Prostate gland (tissue), 2 donors: ENCODE results near the gene COPB1. TPM values are rescaled to one million over a fixed set of nuclear protein-coding genes. Genes with fewer than 3 reads are reported as not detected.

Experiments used
- DNase-seq: peaks from one replicate; pipeline ENCODE4 v3.0.0-alpha.2; 2019; ENCODE audit warnings: low spot score
- H3K27ac ChIP-seq, 2 donors: fragments of 200-600 bp; sonication (generic); 2 replicates each; pipeline ENCODE4 v1.5.1; 2017 to 2019
- H3K27me3 ChIP-seq: fragments of 200-600 bp; sonication (generic); replicated peaks from 2 replicates; pipeline ENCODE4 v1.5.1; 2019; ENCODE audit not compliant: insufficient read depth
- H3K36me3 ChIP-seq, 2 donors: fragments of 200-600 bp; sonication (generic); 1 replicate in 1 of 2; 2 replicates in 1 of 2; pipeline versions ENCODE4 v1.5.1 to v1.8.1; 2017 to 2019
- H3K4me1 ChIP-seq: fragments of 200-600 bp; sonication (generic); replicated peaks from 2 replicates; pipeline ENCODE4 v1.5.1; 2019
- H3K4me3 ChIP-seq, 2 donors: fragments of 200-600 bp; sonication (generic); 2 replicates each; pipeline ENCODE4 v1.5.1; 2017 to 2019
- H3K9me3 ChIP-seq: fragments of 200-600 bp; sonication (generic); 2 replicates; pipeline ENCODE4 v1.5.1; 2017
- POLR2A ChIP-seq: fragments of 450-650 bp; IDR thresholded peaks from one replicate; pipeline ENCODE4 v1.6.1; 2016; ENCODE audit warnings: antibody characterized with exemption, mild to moderate bottlenecking
- POLR2AphosphoS5 ChIP-seq: sonication (generic); formaldehyde crosslinking; IDR thresholded peaks from one replicate; pipeline ENCODE4 v1.6.1; 2017; ENCODE audit warnings: antibody characterized with exemption
- WGBS: methylation state at CpG from one replicate; pipeline ENCODE4 v1.1.5; 2018; 5-methylcytosine and 5-hydroxymethylcytosine counted together
- intact Hi-C: fragments of 100-400 bp; cut with DNase I; formaldehyde crosslinking; loops from one replicate; pipeline ENCODE4 v1.14.2; 2022
- total RNA-seq, 2 donors: library from RNA; depleted of rRNA; stranded (reverse); fragments of >200 nt; gene quantifications; one replicate each; pipeline ENCODE4 v1.1.0, GENCODE V29; 2016
- TF ChIP-seq, protein P1 (sequence below), 4 experiments: fragments of 200-600 bp in 2 of 4; fragments of 450-650 bp in 2 of 4; sonication (generic) in 2 of 4; IDR thresholded peaks; 1 replicate in 3 of 4; 2 replicates in 1 of 4; pipeline ENCODE4 v1.5.1; 2016 to 2019; ENCODE audit warnings: antibody characterized with exemption in 4 of 4, mild to moderate bottlenecking in 2 of 4, moderate library complexity in 2 of 4

The COPB1 gene
- total RNA-seq, 2 donors from 2014 or later, result 77.7 to 145 TPM

DNA sequence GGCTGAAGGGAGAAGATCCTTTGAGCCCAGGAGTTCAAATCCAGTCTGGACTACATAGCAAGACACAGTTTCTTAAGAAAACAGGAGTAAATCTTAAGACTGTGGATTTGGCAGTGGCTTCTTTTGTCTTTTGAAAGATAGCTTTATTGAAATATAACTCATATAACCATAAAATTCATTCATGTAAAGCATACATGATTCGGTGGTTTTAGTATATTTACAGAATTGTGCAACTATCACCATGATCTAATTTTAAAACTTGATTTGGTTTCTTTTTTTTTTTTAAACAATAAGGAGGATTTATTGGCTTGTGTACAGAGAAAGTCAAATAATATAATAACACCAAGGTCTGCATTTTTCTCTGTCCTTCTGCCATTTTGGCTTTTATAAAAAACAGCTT, 43.6 kb upstream of the COPB1 start:
- H3K27me3 ChIP-seq, result no peaks in the 10 kb centered on the region
- TF ChIP-seq POLR2A (no peak), POLR2AphosphoS5 (no peak)
- TF ChIP-seq, protein P1, sequence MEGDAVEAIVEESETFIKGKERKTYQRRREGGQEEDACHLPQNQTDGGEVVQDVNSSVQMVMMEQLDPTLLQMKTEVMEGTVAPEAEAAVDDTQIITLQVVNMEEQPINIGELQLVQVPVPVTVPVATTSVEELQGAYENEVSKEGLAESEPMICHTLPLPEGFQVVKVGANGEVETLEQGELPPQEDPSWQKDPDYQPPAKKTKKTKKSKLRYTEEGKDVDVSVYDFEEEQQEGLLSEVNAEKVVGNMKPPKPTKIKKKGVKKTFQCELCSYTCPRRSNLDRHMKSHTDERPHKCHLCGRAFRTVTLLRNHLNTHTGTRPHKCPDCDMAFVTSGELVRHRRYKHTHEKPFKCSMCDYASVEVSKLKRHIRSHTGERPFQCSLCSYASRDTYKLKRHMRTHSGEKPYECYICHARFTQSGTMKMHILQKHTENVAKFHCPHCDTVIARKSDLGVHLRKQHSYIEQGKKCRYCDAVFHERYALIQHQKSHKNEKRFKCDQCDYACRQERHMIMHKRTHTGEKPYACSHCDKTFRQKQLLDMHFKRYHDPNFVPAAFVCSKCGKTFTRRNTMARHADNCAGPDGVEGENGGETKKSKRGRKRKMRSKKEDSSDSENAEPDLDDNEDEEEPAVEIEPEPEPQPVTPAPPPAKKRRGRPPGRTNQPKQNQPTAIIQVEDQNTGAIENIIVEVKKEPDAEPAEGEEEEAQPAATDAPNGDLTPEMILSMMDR (IDR thresholded peaks at IDR 0.05), result no peak
- H3K4me3 ChIP-seq, result no peak overlapping the region
- intact Hi-C loops, result no loop called here
- H3K36me3 ChIP-seq, result no peaks in the 10 kb centered on the region
- no peak for DNase-seq
- WGBS, result 41% methylated on average over 1 of the region's 1 CpG
- H3K4me1 ChIP-seq, result no peaks in the 10 kb centered on the region
- H3K9me3 ChIP-seq, result no peaks in the 10 kb centered on the region
- H3K27ac ChIP-seq, result no peak overlapping the region

DNA sequence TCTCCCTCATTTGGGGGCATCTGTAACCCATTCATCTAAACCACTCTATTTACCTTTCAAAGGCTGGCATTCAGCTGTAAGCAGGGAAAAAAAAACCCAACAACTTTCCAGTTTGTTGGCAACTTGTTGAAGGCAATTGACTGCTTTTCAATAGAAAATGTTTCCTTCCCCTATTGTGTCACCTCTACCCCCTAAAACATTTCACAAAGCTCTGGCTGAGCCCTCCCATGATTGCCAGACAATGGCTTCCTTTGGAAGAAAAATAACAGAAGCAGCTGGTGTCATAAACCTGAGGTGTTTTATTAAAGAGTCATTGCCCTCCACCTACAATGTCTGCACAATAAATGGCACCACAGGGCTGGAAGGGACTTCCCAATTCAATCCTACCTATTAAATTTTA, 42.7 kb upstream of the COPB1 start:
- Histone ChIP-seq H3K9me3 (no peaks in the 10 kb centered on the region), H3K4me1 (no peaks in the 10 kb centered on the region), H3K27me3 (no peaks in the 10 kb centered on the region), H3K27ac (no peak overlapping the region), H3K4me3 (no peak overlapping the region), H3K36me3 (no peaks in the 10 kb centered on the region)
- TF ChIP-seq, protein P1 (IDR thresholded peaks at IDR 0.05), result no peak
- no peak for TF ChIP-seq POLR2AphosphoS5
- TF ChIP-seq POLR2A, result no peak
- intact Hi-C loops, result no loop called here
- no peak for DNase-seq

- Histone ChIP-seq H3K27me3 (no peaks in the 10 kb centered on the region), H3K9me3 (no peaks in the 10 kb centered on the region), H3K4me1 (no peaks in the 10 kb centered on the region), H3K36me3 (no peaks in the 10 kb centered on the region), H3K4me3 (no peak overlapping the region), H3K27ac (no peak overlapping the region)
- DNase-seq, result no peak
- TF ChIP-seq, protein P1 (IDR thresholded peaks at IDR 0.05), result no peak
- no peak for TF ChIP-seq POLR2A
- TF ChIP-seq POLR2AphosphoS5, result no peak
- intact Hi-C loops, result no loop called here
- 56% methylated on average over 6 of the region's 6 CpGs for WGBS
Measured at GRCh38 chr11:14541192-14541947, 41.8 kb upstream of the COPB1 start.

DNA sequence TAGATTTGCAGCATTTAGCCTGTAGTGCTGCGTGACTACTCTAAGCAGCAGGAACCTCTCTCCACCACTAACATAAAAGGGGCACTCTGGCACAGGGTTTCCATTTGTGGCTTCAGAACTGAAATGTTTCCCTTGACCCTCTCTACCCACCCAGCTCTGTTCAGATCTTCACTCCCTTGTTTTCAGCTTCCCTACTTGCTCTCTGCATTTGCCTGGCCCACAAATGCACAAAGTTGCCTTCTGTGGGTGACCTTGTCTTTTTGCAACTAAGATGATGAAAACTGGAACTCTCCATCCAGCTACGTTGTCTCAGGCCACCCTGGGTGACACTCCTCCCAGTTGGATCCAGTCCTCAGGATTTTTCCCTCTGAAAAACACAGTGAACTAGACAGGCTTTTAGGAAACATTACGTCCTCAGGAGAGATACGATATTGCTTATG, 40.4 kb upstream of the COPB1 start:
- Histone ChIP-seq H3K4me3 (no peak overlapping the region), H3K27me3 (no peaks in the 10 kb centered on the region), H3K4me1 (no peaks in the 10 kb centered on the region), H3K9me3 (no peaks in the 10 kb centered on the region), H3K36me3 (no peaks in the 10 kb centered on the region), H3K27ac (peak overlapping the region in 1 of 2 donors; percentile 16)
- WGBS, result 73% methylated on average over 4 of the region's 4 CpGs
- intact Hi-C loops, result loop anchor here (5.0 kb wide), 2 partner anchors 102 to 367 kb away; partner anchors contain the start of gene PDE3B
- no peak for DNase-seq
- TF ChIP-seq POLR2AphosphoS5 (no peak), POLR2A (no peak)
- TF ChIP-seq, protein P1 (IDR thresholded peaks at IDR 0.05), result no peak
